IPS DF 6.9 (cell line): Measurements from ENCODE around the gene ITGB1BP1.

Experiments used
- DNase-seq: peaks from one replicate; pipeline ENCODE4 v3.0.0-alpha.2; 2013; ENCODE audit warnings: low read depth, low spot score
- H3K27ac ChIP-seq: one replicate; pipeline ENCODE4 v1.5.1; 2013; ENCODE audit warnings: low read length, control low read depth
- H3K27me3 ChIP-seq: 2 replicates; pipeline ENCODE4 v1.6.1; 2013; ENCODE audit warnings: mild to moderate bottlenecking, low read length; ENCODE audit not compliant: control insufficient read depth, insufficient read depth
- H3K36me3 ChIP-seq: 2 replicates; pipeline ENCODE4 v1.6.1; 2013; ENCODE audit warnings: low read length; ENCODE audit not compliant: control insufficient read depth, insufficient read depth
- H3K4me1 ChIP-seq: 2 replicates; pipeline ENCODE4 v1.6.1; 2013; ENCODE audit warnings: low read length; ENCODE audit not compliant: control insufficient read depth, insufficient read depth
- H3K4me3 ChIP-seq: 2 replicates; pipeline ENCODE4 v1.5.1; 2013; ENCODE audit warnings: mild to moderate bottlenecking, low read length
- H3K9me3 ChIP-seq: 2 replicates; pipeline ENCODE4 v1.6.1; 2013; ENCODE audit warnings: low read length, inconsistent platforms; ENCODE audit not compliant: control insufficient read depth, insufficient read depth
- WGBS: extraction: QIAGEN DNeasy Blood & Tissue Kit; methylation state at CpG from one replicate; pipeline ENCODE4 v1.1.7; 2013; ENCODE audit warnings: mixed read lengths, missing lambda C conversion rate; ENCODE audit not compliant: insufficient read length, insufficient coverage; 5-methylcytosine and 5-hydroxymethylcytosine counted together

The ITGB1BP1 gene

GRCh38 chr2:9390151-9390850 is 33.0 kb downstream of the ITGB1BP1 start:
- no peaks in the 10 kb centered on the region for H3K27me3 ChIP-seq
- H3K9me3 ChIP-seq, result no peaks in the 10 kb centered on the region
- H3K36me3 ChIP-seq, result peaks cover 3% of the 10 kb centered on the region; the same call in 1 of the 2 replicates
- no peak overlapping the region for H3K4me3 ChIP-seq
- H3K4me1 ChIP-seq, result peaks cover 4% of the 10 kb centered on the region; the same call in 1 of the 2 replicates
- DNase-seq, result no peak
- H3K27ac ChIP-seq, result no peak overlapping the region
- no CpG with 5 or more reads among the region's 7 CpGs for WGBS

DNA sequence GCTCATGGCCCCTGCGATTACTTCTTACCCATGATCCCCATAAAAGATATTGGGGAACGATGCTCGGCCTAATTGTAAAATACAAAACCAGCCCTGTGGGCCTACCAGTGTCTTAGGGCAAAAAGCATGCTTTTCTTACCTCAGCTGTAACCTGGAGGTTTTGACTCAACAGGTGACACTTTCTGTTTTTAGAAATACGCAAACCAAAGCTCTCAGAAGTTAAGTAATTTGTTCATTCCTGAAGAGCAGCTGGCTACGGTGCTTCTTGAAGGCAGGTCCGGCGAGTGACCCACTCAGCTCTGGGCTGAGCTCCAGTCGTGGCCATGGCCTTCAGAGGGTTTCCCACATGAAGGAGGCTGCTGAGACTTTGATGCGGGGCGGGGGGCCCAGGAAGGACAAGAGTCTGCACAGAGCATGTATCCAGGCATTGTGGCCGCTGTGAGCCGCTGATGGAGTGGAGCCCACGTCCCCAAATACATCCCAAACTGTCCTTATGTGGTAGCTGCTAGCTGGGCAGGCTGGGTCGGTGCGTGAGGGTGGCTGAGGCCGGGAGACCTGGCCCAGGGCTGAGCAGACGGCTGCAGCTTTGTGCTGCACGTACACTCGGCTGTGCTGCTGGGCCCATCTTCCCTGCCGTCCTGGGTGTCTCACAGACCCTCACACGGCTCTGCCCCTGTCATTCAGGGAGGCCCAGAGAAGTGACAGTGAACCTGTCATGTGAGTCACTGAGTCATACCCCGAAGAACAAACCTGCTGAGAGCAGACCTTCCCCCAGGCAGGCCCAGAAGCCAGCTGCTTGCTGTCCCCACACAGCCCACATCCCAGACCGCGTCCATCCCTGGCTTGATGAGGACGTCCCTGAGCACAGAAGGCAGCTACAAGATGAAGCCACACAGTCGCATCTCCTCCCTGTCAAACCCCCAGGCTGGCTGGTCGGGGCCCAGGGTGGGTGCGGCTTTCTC is 34.1 kb downstream of the ITGB1BP1 start:
- no peak overlapping the region for H3K27ac ChIP-seq
- no peaks in the 10 kb centered on the region for H3K27me3 ChIP-seq

GRCh38 chr2:9388199-9388681 is 35.1 kb downstream of the ITGB1BP1 start:
- Histone ChIP-seq H3K27ac (no peak overlapping the region), H3K27me3 (no peaks in the 10 kb centered on the region), H3K9me3 (no peaks in the 10 kb centered on the region), H3K4me3 (no peak overlapping the region), H3K4me1 (peaks cover 4% of the 10 kb centered on the region; the same call in 1 of the 2 replicates), H3K36me3 (peaks cover 3% of the 10 kb centered on the region; the same call in 1 of the 2 replicates)
- no CpG with 5 or more reads among the region's 11 CpGs for WGBS
- DNase-seq, result no peak

More for the DNA sequence above, 34.1 kb downstream of the ITGB1BP1 start:
- DNase-seq, result no peak
- no peaks in the 10 kb centered on the region for H3K9me3 ChIP-seq
- peaks cover 3% of the 10 kb centered on the region; the same call in 1 of the 2 replicates for H3K36me3 ChIP-seq
- WGBS, result no CpG with 5 or more reads among the region's 28 CpGs
- H3K4me3 ChIP-seq, result no peak overlapping the region
- H3K4me1 ChIP-seq, result peaks cover 4% of the 10 kb centered on the region; the same call in 1 of the 2 replicates

DNA sequence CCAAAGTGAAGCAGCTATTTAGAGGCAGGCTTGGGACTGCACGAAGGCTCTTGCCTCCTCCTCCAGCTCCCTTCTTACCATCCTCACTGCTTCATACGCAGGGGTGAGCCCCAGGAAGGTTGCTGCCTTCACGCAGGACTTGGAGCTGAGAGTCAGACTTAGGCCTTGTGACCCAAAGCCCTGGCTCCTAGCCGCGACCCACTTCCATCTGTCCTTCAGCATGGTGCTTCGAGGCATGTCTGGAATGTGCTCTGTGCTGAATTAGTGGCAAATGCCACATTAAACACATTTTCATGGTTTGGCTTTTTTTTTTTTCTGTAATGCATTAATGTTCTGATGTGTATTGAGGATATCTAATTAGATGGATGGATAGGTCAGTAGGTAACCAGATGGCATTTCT is 37.5 kb downstream of the ITGB1BP1 start:
- Histone ChIP-seq H3K4me3 (no peak overlapping the region), H3K27ac (no peak overlapping the region), H3K27me3 (no peaks in the 10 kb centered on the region), H3K9me3 (no peaks in the 10 kb centered on the region), H3K36me3 (peaks cover 3% of the 10 kb centered on the region; the same call in 1 of the 2 replicates), H3K4me1 (no peaks in the 10 kb centered on the region)
- DNase-seq, result no peak
- no CpG with 5 or more reads among the region's 6 CpGs for WGBS

DNA sequence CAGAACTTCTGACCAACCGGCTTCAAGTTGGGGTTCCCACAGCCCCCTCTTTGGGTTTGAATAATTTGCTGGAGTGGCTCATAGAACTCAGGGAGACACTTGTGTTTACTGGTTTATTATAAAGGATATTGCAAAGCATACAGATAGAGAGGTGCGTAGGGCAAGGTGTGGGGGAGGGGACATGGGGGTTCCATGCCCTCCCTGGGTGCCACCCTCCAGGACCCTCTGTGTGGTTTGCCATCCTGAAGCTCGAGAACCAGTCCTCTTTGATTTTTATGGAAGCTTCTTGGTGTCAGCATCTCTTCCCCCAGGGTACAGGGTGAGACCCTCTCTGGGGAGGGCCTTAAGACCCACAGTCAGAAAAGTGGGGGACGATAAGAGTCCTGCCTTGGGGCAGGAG is 38.8 kb downstream of the ITGB1BP1 start:
- H3K4me1 ChIP-seq, result no peaks in the 10 kb centered on the region
- H3K9me3 ChIP-seq, result no peaks in the 10 kb centered on the region
- peaks cover 3% of the 10 kb centered on the region; the same call in 1 of the 2 replicates for H3K36me3 ChIP-seq
- no peak overlapping the region for H3K4me3 ChIP-seq
- no peak for DNase-seq
- no peak overlapping the region for H3K27ac ChIP-seq
- WGBS, result no CpG with 5 or more reads among the region's 4 CpGs
- no peaks in the 10 kb centered on the region for H3K27me3 ChIP-seq

DNA sequence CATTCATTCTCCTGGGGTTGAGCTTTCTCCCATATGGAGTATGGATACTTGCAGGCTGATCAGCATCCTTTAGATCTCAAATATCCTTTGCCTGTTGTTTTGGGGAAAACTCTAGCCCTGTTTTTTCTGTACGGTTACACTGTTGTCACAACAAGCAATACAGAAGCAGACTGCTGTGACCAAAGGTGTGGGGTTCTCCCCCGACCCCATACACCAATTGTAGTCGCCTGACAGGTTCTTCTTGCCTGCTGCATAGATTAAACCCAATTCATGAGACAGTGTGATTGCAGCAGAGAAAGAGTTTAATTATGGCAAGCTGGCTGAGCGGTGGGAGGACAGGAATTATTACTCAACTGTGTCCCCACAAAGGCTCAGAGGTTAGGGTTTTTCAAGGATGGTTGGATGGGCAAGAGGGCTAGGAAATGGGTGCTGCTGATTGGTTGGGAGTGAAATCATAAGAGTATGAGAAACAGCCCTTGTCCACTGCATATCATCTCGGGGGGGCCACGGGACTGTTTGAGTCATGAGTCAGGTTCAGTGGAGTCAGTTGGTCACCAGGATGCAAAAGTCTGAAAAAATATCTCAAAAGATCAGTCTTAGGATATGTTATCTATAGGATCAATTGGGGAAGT is 40.6 kb downstream of the ITGB1BP1 start:
- no CpG with 5 or more reads among the region's 6 CpGs for WGBS
- Histone ChIP-seq H3K4me3 (no peak overlapping the region), H3K9me3 (no peaks in the 10 kb centered on the region), H3K36me3 (no peaks in the 10 kb centered on the region), H3K27ac (no peak overlapping the region), H3K4me1 (peaks cover 4% of the 10 kb centered on the region), H3K27me3 (no peaks in the 10 kb centered on the region)
- no peak for DNase-seq

GRCh38 chr2:9380702-9381628 is 42.4 kb downstream of the ITGB1BP1 start:
- no peaks in the 10 kb centered on the region for H3K36me3 ChIP-seq
- DNase-seq, result no peak
- H3K4me3 ChIP-seq, result no peak overlapping the region
- no peaks in the 10 kb centered on the region for H3K9me3 ChIP-seq
- H3K27me3 ChIP-seq, result no peaks in the 10 kb centered on the region
- H3K27ac ChIP-seq, result no peak overlapping the region
- peaks cover 4% of the 10 kb centered on the region for H3K4me1 ChIP-seq
- no CpG with 5 or more reads among the region's 18 CpGs for WGBS

- DNase-seq, result no peak
- no peaks in the 10 kb centered on the region for H3K27me3 ChIP-seq
- peaks cover 4% of the 10 kb centered on the region for H3K4me1 ChIP-seq
- H3K9me3 ChIP-seq, result no peaks in the 10 kb centered on the region
- no peaks in the 10 kb centered on the region for H3K36me3 ChIP-seq
- no peak overlapping the region for H3K4me3 ChIP-seq
- no CpG with 5 or more reads among the region's 5 CpGs for WGBS
- H3K27ac ChIP-seq, result no peak overlapping the region
Observed at GRCh38 chr2:9379391-9379755, 44.0 kb downstream of the ITGB1BP1 start.

GRCh38 chr2:9378433-9379390 is 44.6 kb downstream of the ITGB1BP1 start:
- Histone ChIP-seq H3K36me3 (no peaks in the 10 kb centered on the region), H3K4me1 (peaks cover 4% of the 10 kb centered on the region), H3K9me3 (no peaks in the 10 kb centered on the region), H3K27ac (no peak overlapping the region), H3K27me3 (no peaks in the 10 kb centered on the region), H3K4me3 (no peak overlapping the region)
- no peak for DNase-seq
- no CpG with 5 or more reads among the region's 30 CpGs for WGBS
